Measurements from ENCODE around the gene RNASE2. TPM values are rescaled to one million over a fixed set of nuclear protein-coding genes. Genes with fewer than 3 reads are reported as not detected.
"Not testable (repeated sequence)": the region's sequence is repeated elsewhere in the genome, so short reads cannot be mapped to it uniquely, and the experiment has no call there.

The RNASE2 gene
- total RNA-seq, 1 donor from 2014 or later: not detected

GRCh38 chr14:20978687-20979086 lies 23.4 kb downstream of the RNASE2 start:
- Histone ChIP-seq H3K4me1 (ENCODE audit: control insufficient read depth in 3 of 3, insufficient read depth in 3 of 3, low read length in 3 of 3) (no peaks in the 10 kb centered on the region), H3K9me3 (ENCODE audit: control insufficient read depth in 3 of 3, low read length in 3 of 3) (no peaks in the 10 kb centered on the region), H3K36me3 (ENCODE audit: control insufficient read depth in 3 of 3, insufficient read depth in 3 of 3, low read length in 3 of 3) (no peaks in the 10 kb centered on the region), H3K27ac (ENCODE audit: low read depth, low read length) (no peak overlapping the region), H3K27me3 (ENCODE audit: control insufficient read depth in 3 of 3, insufficient read depth in 3 of 3, low read length in 3 of 3) (peaks cover 0 to 9% (median 7%) of the 10 kb centered on the region in 3 donors), H3K9ac (ENCODE audit: low read depth in 1 of 3, low read length in 3 of 3) (no peak overlapping the region), H3K4me3 (ENCODE audit: low read length in 3 of 3) (no peak overlapping the region)

GRCh38 chr14:20980906-20981305 lies 25.6 kb downstream of the RNASE2 start:
- Histone ChIP-seq H3K36me3 (ENCODE audit: control insufficient read depth in 3 of 3, insufficient read depth in 3 of 3, low read length in 3 of 3) (no peaks in the 10 kb centered on the region), H3K27ac (ENCODE audit: low read depth, low read length) (no peak overlapping the region), H3K9ac (ENCODE audit: low read depth in 1 of 3, low read length in 3 of 3) (no peak overlapping the region), H3K9me3 (ENCODE audit: control insufficient read depth in 3 of 3, low read length in 3 of 3) (no peaks in the 10 kb centered on the region), H3K4me1 (ENCODE audit: control insufficient read depth in 3 of 3, insufficient read depth in 3 of 3, low read length in 3 of 3) (no peaks in the 10 kb centered on the region), H3K4me3 (ENCODE audit: low read length in 3 of 3) (no peak overlapping the region), H3K27me3 (ENCODE audit: control insufficient read depth in 3 of 3, insufficient read depth in 3 of 3, low read length in 3 of 3) (peaks cover 0 to 9% (median 7%) of the 10 kb centered on the region in 3 donors)

GRCh38 chr14:20982646-20983369 lies 27.5 kb downstream of the RNASE2 start:
- H3K27me3 ChIP-seq (ENCODE audit: control insufficient read depth in 3 of 3, insufficient read depth in 3 of 3, low read length in 3 of 3): peaks cover 0 to 9% (median 3%) of the 10 kb centered on the region in 3 donors

GRCh38 chr14:20985650-20986049 lies 30.4 kb downstream of the RNASE2 start:
- not testable (repeated sequence) for H3K9me3 ChIP-seq (ENCODE audit: control insufficient read depth in 3 of 3, low read length in 3 of 3); H3K9ac ChIP-seq (ENCODE audit: low read depth in 1 of 3, low read length in 3 of 3)

More at GRCh38 chr14:20982646-20983369, 27.5 kb downstream of the RNASE2 start:
- Histone ChIP-seq H3K9ac (ENCODE audit: low read depth in 1 of 3, low read length in 3 of 3) (no peak overlapping the region), H3K27ac (ENCODE audit: low read depth, low read length) (no peak overlapping the region), H3K36me3 (ENCODE audit: control insufficient read depth in 3 of 3, insufficient read depth in 3 of 3, low read length in 3 of 3) (no peaks in the 10 kb centered on the region), H3K9me3 (ENCODE audit: control insufficient read depth in 3 of 3, low read length in 3 of 3) (no peaks in the 10 kb centered on the region), H3K4me3 (ENCODE audit: low read length in 3 of 3) (no peak overlapping the region), H3K4me1 (ENCODE audit: control insufficient read depth in 3 of 3, insufficient read depth in 3 of 3, low read length in 3 of 3) (no peaks in the 10 kb centered on the region)

GRCh38 chr14:20986811-20987210 lies 31.5 kb downstream of the RNASE2 start:
- Histone ChIP-seq H3K27me3 (ENCODE audit: control insufficient read depth in 3 of 3, insufficient read depth in 3 of 3, low read length in 3 of 3) (peaks cover 0 to 5% (median 0%) of the 10 kb centered on the region in 3 donors), H3K27ac (ENCODE audit: low read depth, low read length) (no peak overlapping the region), H3K4me1 (ENCODE audit: control insufficient read depth in 3 of 3, insufficient read depth in 3 of 3, low read length in 3 of 3) (peaks cover 12 to 24% (median 15%) of the 10 kb centered on the region in 3 donors), H3K4me3 (ENCODE audit: low read length in 3 of 3) (no peak overlapping the region), H3K9ac (ENCODE audit: low read depth in 1 of 3, low read length in 3 of 3) (no peak overlapping the region), H3K9me3 (ENCODE audit: control insufficient read depth in 3 of 3, low read length in 3 of 3) (no peaks in the 10 kb centered on the region), H3K36me3 (ENCODE audit: control insufficient read depth in 3 of 3, insufficient read depth in 3 of 3, low read length in 3 of 3) (peaks cover under 1 to 3% (median 3%) of the 10 kb centered on the region in 3 donors)

More at GRCh38 chr14:20985650-20986049, 30.4 kb downstream of the RNASE2 start:
- not testable (repeated sequence) for H3K27me3 ChIP-seq (ENCODE audit: control insufficient read depth in 3 of 3, insufficient read depth in 3 of 3, low read length in 3 of 3); H3K4me3 ChIP-seq (ENCODE audit: low read length in 3 of 3); H3K27ac ChIP-seq (ENCODE audit: low read depth, low read length); H3K36me3 ChIP-seq (ENCODE audit: control insufficient read depth in 3 of 3, insufficient read depth in 3 of 3, low read length in 3 of 3)
- H3K4me1 ChIP-seq (ENCODE audit: control insufficient read depth in 3 of 3, insufficient read depth in 3 of 3, low read length in 3 of 3): peaks cover 6 to 15% (median 7%) of the 10 kb centered on the region in 3 donors

- H3K4me3 ChIP-seq (ENCODE audit: low read length in 3 of 3): peak overlapping the region; percentile 75 to 99 (median 88)
- no peaks in the 10 kb centered on the region for H3K9me3 ChIP-seq (ENCODE audit: control insufficient read depth in 3 of 3, low read length in 3 of 3)
- H3K9ac ChIP-seq (ENCODE audit: low read depth in 1 of 3, low read length in 3 of 3): peak overlapping the region; percentile 59 to 69 (median 66)
- no peaks in the 10 kb centered on the region for H3K27me3 ChIP-seq (ENCODE audit: control insufficient read depth in 3 of 3, insufficient read depth in 3 of 3, low read length in 3 of 3)
- peaks cover 17 to 18% (median 18%) of the 10 kb centered on the region in 3 donors for H3K36me3 ChIP-seq (ENCODE audit: control insufficient read depth in 3 of 3, insufficient read depth in 3 of 3, low read length in 3 of 3)
- H3K27ac ChIP-seq (ENCODE audit: low read depth, low read length): peak overlapping the region; percentile 60
- H3K4me1 ChIP-seq (ENCODE audit: control insufficient read depth in 3 of 3, insufficient read depth in 3 of 3, low read length in 3 of 3): peaks cover 12 to 30% (median 18%) of the 10 kb centered on the region in 3 donors
Observed at GRCh38 chr14:20988717-20989470, 33.6 kb downstream of the RNASE2 start.

- H3K27me3 ChIP-seq (ENCODE audit: control insufficient read depth in 3 of 3, insufficient read depth in 3 of 3, low read length in 3 of 3): no peaks in the 10 kb centered on the region
- H3K9me3 ChIP-seq (ENCODE audit: control insufficient read depth in 3 of 3, low read length in 3 of 3): no peaks in the 10 kb centered on the region
- peak overlapping the region; percentile 60 for H3K27ac ChIP-seq (ENCODE audit: low read depth, low read length)
- H3K4me3 ChIP-seq (ENCODE audit: low read length in 3 of 3): peak overlapping the region; percentile 88 to 100 (median 99)
- H3K4me1 ChIP-seq (ENCODE audit: control insufficient read depth in 3 of 3, insufficient read depth in 3 of 3, low read length in 3 of 3): peaks cover 12 to 30% (median 18%) of the 10 kb centered on the region in 3 donors
- peaks cover 22 to 23% (median 23%) of the 10 kb centered on the region in 3 donors for H3K36me3 ChIP-seq (ENCODE audit: control insufficient read depth in 3 of 3, insufficient read depth in 3 of 3, low read length in 3 of 3)
- peak overlapping the region; percentile 59 to 69 (median 66) for H3K9ac ChIP-seq (ENCODE audit: low read depth in 1 of 3, low read length in 3 of 3)
Observed at GRCh38 chr14:20989471-20989786, 34.1 kb downstream of the RNASE2 start.

GRCh38 chr14:20989787-20990600 lies 34.7 kb downstream of the RNASE2 start, which contains the start of gene METTL17:
TSS of gene METTL17 (plus strand) at chr14:20989980. CDS start at chr14:20990003, 23 bp downstream.
- Histone ChIP-seq H3K9me3 (ENCODE audit: control insufficient read depth in 3 of 3, low read length in 3 of 3) (no peaks in the 10 kb centered on the region), H3K4me1 (ENCODE audit: control insufficient read depth in 3 of 3, insufficient read depth in 3 of 3, low read length in 3 of 3) (peaks cover 12 to 30% (median 18%) of the 10 kb centered on the region in 3 donors), H3K27me3 (ENCODE audit: control insufficient read depth in 3 of 3, insufficient read depth in 3 of 3, low read length in 3 of 3) (no peaks in the 10 kb centered on the region), H3K36me3 (ENCODE audit: control insufficient read depth in 3 of 3, insufficient read depth in 3 of 3, low read length in 3 of 3) (peaks cover 28 to 29% (median 29%) of the 10 kb centered on the region in 3 donors), H3K27ac (ENCODE audit: low read depth, low read length) (peak within 1 kb of the TSS; percentile 60), H3K9ac (ENCODE audit: low read depth in 1 of 3, low read length in 3 of 3) (peak within 1 kb of the TSS; percentile 85 to 97 (median 93)), H3K4me3 (ENCODE audit: low read length in 3 of 3) (peak within 1 kb of the TSS; percentile 88 to 100 (median 99))

GRCh38 chr14:20996521-20996920 lies 41.2 kb downstream of the RNASE2 start:
- Histone ChIP-seq H3K27ac (ENCODE audit: low read depth, low read length) (no peak overlapping the region), H3K36me3 (ENCODE audit: control insufficient read depth in 3 of 3, insufficient read depth in 3 of 3, low read length in 3 of 3) (peaks cover 42 to 55% (median 53%) of the 10 kb centered on the region in 3 donors), H3K27me3 (ENCODE audit: control insufficient read depth in 3 of 3, insufficient read depth in 3 of 3, low read length in 3 of 3) (no peaks in the 10 kb centered on the region), H3K4me1 (ENCODE audit: control insufficient read depth in 3 of 3, insufficient read depth in 3 of 3, low read length in 3 of 3) (peaks cover 0 to 8% (median 4%) of the 10 kb centered on the region in 3 donors), H3K9ac (ENCODE audit: low read depth in 1 of 3, low read length in 3 of 3) (no peak overlapping the region), H3K9me3 (ENCODE audit: control insufficient read depth in 3 of 3, low read length in 3 of 3) (no peaks in the 10 kb centered on the region), H3K4me3 (ENCODE audit: low read length in 3 of 3) (no peak overlapping the region)

Measured in skeletal muscle tissue (tissue), 4 donors.